HG03378 (cell line): ENCODE measurements around the gene RSPO4.

Experiments
- ATAC-seq: cut with Tn5 transposase; IDR thresholded peaks from one replicate; pipeline ENCODE4 v1.9.1; 2021; ENCODE audit warnings: mild to moderate bottlenecking, moderate library complexity; ENCODE audit not compliant: unreplicated experiment

The RSPO4 gene

GRCh38 chr20:910870-911770, 91.0 kb downstream of the RSPO4 start:
- no peak for ATAC-seq

- no peak for ATAC-seq
Measured at GRCh38 chr20:910132-910869, 91.8 kb downstream of the RSPO4 start.

GRCh38 chr20:909641-910040, 92.5 kb downstream of the RSPO4 start:
- no peak for ATAC-seq
